BLaER1 treated with 17β-estradiol and CSF1 and Interleukin-3, amounts not matched to agents 10 nM and 100 nM (cell line): ENCODE data around the gene HIF1AN.

Experiments
- H3K27ac ChIP-seq, 11 experiments: shearing (Covaris generic); formaldehyde crosslinking; 2 replicates each; pipeline ENCODE4 v1.8.1; 2022
- H3K27me3 ChIP-seq, 11 experiments: shearing (Covaris generic); formaldehyde crosslinking; 2 replicates each; pipeline ENCODE4 v1.8.1; 2022
- H3K36me3 ChIP-seq, 11 experiments: shearing (Covaris generic); formaldehyde crosslinking; 2 replicates each; pipeline ENCODE4 v1.8.1; 2022
- H3K4me1 ChIP-seq, 10 experiments: shearing (Covaris generic); formaldehyde crosslinking; 2 replicates each; pipeline ENCODE4 v1.8.1; 2022
- H3K4me2 ChIP-seq, 11 experiments: shearing (Covaris generic); formaldehyde crosslinking; 2 replicates each; pipeline ENCODE4 v1.8.1; 2022
- H3K4me3 ChIP-seq, 10 experiments: shearing (Covaris generic); formaldehyde crosslinking; 2 replicates each; pipeline ENCODE4 v1.8.1; 2022
- H3K9ac ChIP-seq, 11 experiments: shearing (Covaris generic); formaldehyde crosslinking; 2 replicates each; pipeline ENCODE4 v1.8.1; 2022
- H3K9me3 ChIP-seq, 11 experiments: shearing (Covaris generic); formaldehyde crosslinking; replicated peaks in 1 of 11; 2 replicates each; pipeline ENCODE4 v1.8.1; 2022
- H4K20me1 ChIP-seq, 11 experiments: shearing (Covaris generic); formaldehyde crosslinking; 2 replicates each; pipeline ENCODE4 v1.8.1; 2022
- Cebpa-rat ChIP-seq, 11 experiments: shearing (Covaris generic); IDR thresholded peaks; 2 replicates each; pipeline ENCODE4 v1.8.1; 2022

HIF1AN gene

GRCh38 chr10:100575585-100576281 lies 40.0 kb downstream of the HIF1AN start:
- Histone ChIP-seq H3K4me1 (peaks cover 7 to 24% (median 14%) of the 10 kb centered on the region in 10 experiments; a peak in 17 of 20 replicates), H4K20me1 (no peaks in the 10 kb centered on the region; a peak in 1 of 22 replicates), H3K4me3 (no peak overlapping the region), H3K9ac (no peak overlapping the region), H3K36me3 (no peaks in the 10 kb centered on the region), H3K4me2 (no peak overlapping the region), H3K27me3 (peaks cover 0 to 5% (median 0%) of the 10 kb centered on the region in 11 experiments; a peak in 3 of 22 replicates), H3K9me3 (no peaks in the 10 kb centered on the region), H3K27ac (no peak overlapping the region)
- TF ChIP-seq Cebpa-rat (IDR thresholded peaks at IDR 0.05) = no peak

- Histone ChIP-seq H3K36me3 (no peaks in the 10 kb centered on the region), H3K27ac (no peak overlapping the region), H3K4me2 (no peak overlapping the region), H3K9ac (no peak overlapping the region), H3K9me3 (no peaks in the 10 kb centered on the region), H4K20me1 (no peaks in the 10 kb centered on the region; a peak in 1 of 22 replicates), H3K4me3 (no peak overlapping the region), H3K4me1 (peaks cover 7 to 29% (median 14%) of the 10 kb centered on the region in 10 experiments; a peak in 17 of 20 replicates), H3K27me3 (no peaks in the 10 kb centered on the region)
- TF ChIP-seq Cebpa-rat (IDR thresholded peaks at IDR 0.05) = no peak
Observed at GRCh38 chr10:100576282-100576635, 40.5 kb downstream of the HIF1AN start.

- Histone ChIP-seq H3K27ac (no peak overlapping the region), H3K9ac (no peak overlapping the region), H3K9me3 (peaks cover 0 to 14% (median 0%) of the 10 kb centered on the region in 11 experiments; a peak in 6 of 22 replicates), H3K27me3 (no peaks in the 10 kb centered on the region), H3K4me3 (no peak overlapping the region), H4K20me1 (no peaks in the 10 kb centered on the region; a peak in 1 of 22 replicates), H3K36me3 (no peaks in the 10 kb centered on the region), H3K4me1 (peaks cover 7 to 32% (median 14%) of the 10 kb centered on the region in 10 experiments; a peak in 17 of 20 replicates), H3K4me2 (peak overlapping the region; percentile 12 to 71 (median 52); a peak in 17 of 22 replicates)
- no peak for TF ChIP-seq Cebpa-rat (IDR thresholded peaks at IDR 0.05)
Observed at GRCh38 chr10:100579261-100580090, 43.7 kb downstream of the HIF1AN start.

GRCh38 chr10:100586959-100587358 lies 51.2 kb downstream of the HIF1AN start:
- H3K4me3 ChIP-seq = no peak overlapping the region
- no peak overlapping the region for H3K27ac ChIP-seq
- H3K4me1 ChIP-seq = no peaks in the 10 kb centered on the region
- H3K4me2 ChIP-seq = no peak overlapping the region
- no peak overlapping the region for H3K9ac ChIP-seq
- TF ChIP-seq Cebpa-rat (IDR thresholded peaks at IDR 0.05) = no peak
- no peaks in the 10 kb centered on the region for H3K36me3 ChIP-seq
- H4K20me1 ChIP-seq = no peaks in the 10 kb centered on the region
- H3K27me3 ChIP-seq = no peaks in the 10 kb centered on the region
- peaks cover 5 to 27% (median 16%) of the 10 kb centered on the region in 11 experiments; a peak in 18 of 22 replicates for H3K9me3 ChIP-seq

- H3K36me3 ChIP-seq = no peaks in the 10 kb centered on the region
- H3K9ac ChIP-seq = no peak overlapping the region
- TF ChIP-seq Cebpa-rat (IDR thresholded peaks at IDR 0.05) = no peak
Observed at GRCh38 chr10:100598166-100598565, 62.4 kb downstream of the HIF1AN start.

GRCh38 chr10:100600218-100600617 lies 64.5 kb downstream of the HIF1AN start:
- Histone ChIP-seq H3K4me2 (peak overlapping the region in 3 of 11 experiments; percentile 3 to 57 (median 18); a peak in 4 of 22 replicates), H3K4me3 (no peak overlapping the region), H3K27me3 (no peaks in the 10 kb centered on the region), H3K9me3 (peaks cover 3 to 12% (median 6%) of the 10 kb centered on the region in 11 experiments; a peak in 20 of 22 replicates), H3K27ac (no peak overlapping the region), H3K36me3 (no peaks in the 10 kb centered on the region), H3K9ac (no peak overlapping the region), H3K4me1 (peaks cover 0 to 13% (median 0%) of the 10 kb centered on the region in 10 experiments; a peak in 5 of 20 replicates), H4K20me1 (no peaks in the 10 kb centered on the region)
- TF ChIP-seq Cebpa-rat (IDR thresholded peaks at IDR 0.05) = no peak

More at GRCh38 chr10:100598166-100598565, 62.4 kb downstream of the HIF1AN start:
- Histone ChIP-seq H3K9me3 (no peaks in the 10 kb centered on the region), H3K27ac (no peak overlapping the region), H3K4me1 (peaks cover 0 to 13% (median 0%) of the 10 kb centered on the region in 10 experiments; a peak in 5 of 20 replicates), H3K4me2 (no peak overlapping the region), H3K4me3 (no peak overlapping the region), H4K20me1 (no peaks in the 10 kb centered on the region), H3K27me3 (no peaks in the 10 kb centered on the region)

GRCh38 chr10:100607439-100607838 lies 71.7 kb downstream of the HIF1AN start:
- H3K4me3 ChIP-seq = no peak overlapping the region
- H3K4me1 ChIP-seq = no peaks in the 10 kb centered on the region
- no peaks in the 10 kb centered on the region for H3K27me3 ChIP-seq
- no peak overlapping the region for H3K27ac ChIP-seq
- no peak overlapping the region for H3K9ac ChIP-seq
- H3K36me3 ChIP-seq = no peaks in the 10 kb centered on the region
- H4K20me1 ChIP-seq = no peaks in the 10 kb centered on the region
- no peak for TF ChIP-seq Cebpa-rat (IDR thresholded peaks at IDR 0.05)
- H3K4me2 ChIP-seq = no peak overlapping the region
- H3K9me3 ChIP-seq = peaks cover 12 to 22% (median 14%) of the 10 kb centered on the region in 11 experiments
